ENCODE results near the gene HDDC3.

The HDDC3 gene

DNA sequence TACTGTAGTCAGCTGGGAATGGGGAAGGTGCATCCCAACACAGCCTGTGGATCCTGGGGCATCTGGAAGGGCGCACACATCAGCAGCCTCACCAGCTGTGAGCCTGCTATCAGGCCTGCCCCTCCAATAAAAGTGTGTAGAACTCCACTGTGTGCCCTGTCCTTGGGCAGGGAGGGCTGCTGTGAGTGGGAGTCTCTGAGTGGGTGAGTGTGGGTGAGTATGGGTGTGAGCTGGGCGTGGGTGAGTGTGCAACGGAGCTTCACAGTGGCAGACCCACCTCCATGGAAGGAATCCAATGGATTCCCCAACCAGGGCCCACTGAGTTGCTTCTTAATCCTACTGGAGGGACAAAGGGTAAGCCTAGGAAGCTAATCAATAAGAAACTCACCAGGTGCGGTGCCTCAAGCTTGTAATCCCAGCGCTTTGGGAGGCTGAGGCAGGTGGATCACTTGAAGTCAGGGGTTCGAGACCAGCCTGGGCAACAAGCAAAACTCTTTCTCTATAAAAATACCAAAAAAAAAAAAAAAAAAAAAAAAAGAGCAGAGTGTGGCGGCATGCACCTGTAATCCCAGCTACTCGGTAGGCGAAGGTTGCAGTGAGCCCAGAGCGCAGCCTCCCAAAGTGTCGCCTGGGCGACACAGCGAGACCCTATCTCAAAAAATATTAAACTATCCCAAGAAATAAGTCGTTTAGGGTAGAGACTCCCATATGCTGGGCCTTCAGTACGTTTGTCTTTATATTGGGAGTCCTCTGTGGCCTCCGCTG, 21.8 kb upstream of the HDDC3 start:
- no peak for DNase-seq

DNA sequence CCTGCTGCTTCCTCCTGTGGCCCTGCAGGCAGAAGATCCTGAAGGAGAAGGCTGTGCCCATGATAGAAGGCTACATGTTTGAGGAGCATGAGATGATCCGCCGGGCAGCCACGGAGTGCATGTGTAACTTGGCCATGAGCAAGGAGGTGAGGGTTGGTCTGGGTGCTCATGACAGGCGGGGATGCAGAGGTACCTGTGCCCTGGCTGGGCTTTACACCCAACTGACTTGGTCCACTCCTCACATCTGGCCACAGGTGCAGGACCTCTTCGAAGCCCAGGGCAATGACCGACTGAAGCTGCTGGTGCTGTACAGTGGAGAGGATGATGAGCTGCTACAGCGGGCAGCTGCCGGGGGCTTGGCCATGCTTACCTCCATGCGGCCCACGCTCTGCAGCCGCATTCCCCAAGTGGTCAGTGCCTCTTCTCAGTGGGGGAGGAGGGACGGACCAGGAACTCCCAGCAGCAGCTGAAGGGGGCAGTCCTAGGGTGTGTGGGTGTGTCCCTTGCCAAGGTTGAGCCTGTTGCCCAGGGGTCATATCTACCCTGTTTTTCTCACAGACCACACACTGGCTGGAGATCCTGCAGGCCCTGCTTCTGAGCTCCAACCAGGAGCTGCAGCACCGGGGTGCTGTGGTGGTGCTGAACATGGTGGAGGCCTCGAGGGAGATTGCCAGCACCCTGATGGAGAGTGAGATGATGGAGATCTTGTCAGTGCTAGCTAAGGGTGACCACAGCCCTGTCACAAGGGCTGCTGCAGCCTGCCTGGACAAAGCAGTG, 20.7 kb upstream of the HDDC3 start:
- no peak for DNase-seq

DNA sequence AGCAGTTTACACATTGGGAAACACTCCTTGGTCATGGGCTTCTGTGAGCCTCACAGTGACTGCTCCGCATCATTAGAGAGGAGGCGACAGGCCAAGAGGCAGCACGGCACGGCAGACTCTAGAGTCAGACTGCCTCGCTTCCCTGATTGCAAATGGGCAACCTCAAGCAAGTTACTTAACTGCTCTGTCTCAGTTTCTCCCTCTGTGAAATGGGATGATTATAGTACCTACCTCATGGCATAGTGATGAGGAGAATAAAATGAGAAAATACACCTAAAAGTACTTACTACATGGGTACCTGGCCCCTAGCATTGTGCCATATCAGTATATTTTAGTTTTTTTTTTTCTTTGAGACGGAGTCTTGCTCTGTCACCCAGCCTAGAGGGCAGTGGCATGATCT, 18.3 kb upstream of the HDDC3 start:
- DNase-seq, result no peak

DNA sequence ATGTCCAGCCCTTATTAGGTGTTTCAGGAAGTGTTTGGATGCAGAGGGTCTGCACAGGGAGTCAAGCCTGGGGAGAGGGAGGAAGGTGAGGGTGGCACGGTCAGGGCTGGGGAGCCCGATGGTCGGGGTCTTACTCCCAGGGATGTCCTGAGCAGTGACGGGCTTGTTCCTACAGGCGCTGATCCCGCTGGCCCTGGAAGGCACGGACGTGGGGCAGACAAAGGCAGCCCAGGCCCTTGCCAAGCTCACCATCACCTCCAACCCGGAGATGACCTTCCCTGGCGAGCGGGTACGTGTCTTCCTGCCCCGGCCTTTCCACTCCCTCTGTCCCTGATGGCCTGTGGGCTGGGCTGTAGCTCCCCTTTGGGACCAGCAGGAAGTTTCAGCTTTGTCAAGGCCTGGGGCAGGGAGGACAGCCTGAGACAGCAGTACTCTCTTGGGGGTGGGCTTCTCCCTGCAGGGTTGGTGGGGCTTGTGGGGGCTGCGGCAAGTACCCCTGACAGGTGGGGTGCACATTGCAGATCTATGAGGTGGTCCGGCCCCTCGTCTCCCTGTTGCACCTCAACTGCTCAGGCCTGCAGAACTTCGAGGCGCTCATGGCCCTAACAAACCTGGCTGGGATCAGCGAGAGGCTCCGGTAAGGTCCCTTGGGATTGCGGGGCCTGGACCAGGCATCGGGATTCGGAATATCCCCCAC, 17.8 kb upstream of the HDDC3 start:
- no peak for DNase-seq

DNA sequence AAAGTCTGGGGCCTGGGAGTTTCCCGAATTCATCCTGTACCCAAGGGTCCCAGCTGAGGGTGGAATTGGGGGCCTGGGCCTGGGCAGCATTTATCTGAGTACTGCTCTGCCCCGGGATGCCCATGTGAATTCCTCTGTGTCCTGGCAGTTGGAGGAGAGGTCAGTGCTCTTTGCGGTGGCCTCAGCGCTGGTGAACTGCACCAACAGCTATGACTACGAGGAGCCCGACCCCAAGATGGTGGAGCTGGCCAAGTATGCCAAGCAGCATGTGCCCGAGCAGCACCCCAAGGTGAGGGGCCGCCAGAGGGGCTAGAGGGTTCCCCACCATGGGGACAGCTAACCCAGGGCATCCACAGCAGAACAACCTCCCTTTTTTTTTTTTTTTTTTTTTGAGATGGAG, 16.2 kb upstream of the HDDC3 start:
- DNase-seq, result no peak

DNA sequence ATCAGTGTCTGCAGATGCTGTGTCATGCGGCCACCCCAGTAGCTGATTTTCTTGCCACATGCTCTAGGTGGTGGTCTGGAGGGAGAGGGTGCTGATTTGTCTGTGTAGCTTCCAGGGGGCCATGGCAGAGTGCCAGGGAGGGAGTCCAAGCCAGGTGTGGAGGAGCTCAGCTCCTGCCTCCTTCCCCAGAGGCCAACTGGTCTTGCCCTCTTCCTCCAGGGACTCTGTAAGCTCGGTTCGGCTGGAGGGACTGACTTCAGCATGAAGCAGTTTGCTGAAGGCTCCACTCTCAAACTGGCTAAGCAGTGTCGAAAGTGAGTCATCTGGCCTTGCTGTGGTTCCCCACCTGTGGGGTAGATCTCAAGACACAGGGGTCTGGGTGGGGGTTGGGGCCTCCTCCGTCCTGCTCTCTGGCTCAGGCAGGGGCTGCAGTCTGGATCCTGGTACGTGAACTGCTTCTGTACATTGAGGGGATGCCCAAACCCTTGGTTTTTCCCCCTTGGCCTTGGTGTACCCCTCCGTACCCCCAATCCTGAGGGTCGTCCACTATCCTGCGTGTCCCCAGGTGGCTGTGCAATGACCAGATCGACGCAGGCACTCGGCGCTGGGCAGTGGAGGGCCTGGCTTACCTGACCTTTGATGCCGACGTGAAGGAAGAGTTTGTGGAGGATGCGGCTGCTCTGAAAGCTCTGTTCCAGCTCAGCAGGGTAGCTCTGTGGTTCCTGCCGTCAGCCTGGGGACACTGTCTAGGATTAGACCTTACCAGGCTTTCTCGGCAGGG, 15.4 kb upstream of the HDDC3 start:
- no peak for DNase-seq

DNA sequence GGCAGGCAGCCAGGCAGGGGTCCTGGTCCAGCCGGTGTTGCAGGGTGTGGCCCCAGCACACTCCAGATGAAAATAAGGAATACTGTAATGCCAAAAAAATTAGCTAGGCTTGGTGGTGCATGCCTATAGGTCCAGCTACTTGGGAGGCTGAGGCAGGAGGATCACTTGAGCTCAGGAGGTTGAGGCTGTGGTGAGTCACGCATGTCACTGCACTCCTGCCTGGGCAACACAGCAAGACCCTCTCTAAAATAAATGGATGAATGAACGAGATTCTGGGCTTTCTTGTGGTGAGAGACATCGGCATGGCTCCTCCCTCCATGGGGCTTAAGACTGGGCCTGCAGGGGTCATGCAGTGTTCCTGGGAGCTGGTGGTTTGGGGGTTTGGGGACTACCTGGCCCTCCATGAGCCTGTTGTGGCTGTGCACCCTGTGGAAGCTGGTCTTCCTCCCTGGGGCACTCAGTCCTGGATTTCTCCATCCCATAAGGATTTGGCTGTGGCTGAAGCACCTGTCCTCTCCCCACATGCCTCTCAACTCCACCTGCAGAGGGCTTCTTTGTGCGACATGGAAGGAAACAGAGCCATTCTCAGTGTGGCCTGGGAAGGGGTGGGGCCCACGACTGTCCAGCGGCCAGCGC, 14.7 kb upstream of the HDDC3 start:
- DNase-seq, result no peak

DNA sequence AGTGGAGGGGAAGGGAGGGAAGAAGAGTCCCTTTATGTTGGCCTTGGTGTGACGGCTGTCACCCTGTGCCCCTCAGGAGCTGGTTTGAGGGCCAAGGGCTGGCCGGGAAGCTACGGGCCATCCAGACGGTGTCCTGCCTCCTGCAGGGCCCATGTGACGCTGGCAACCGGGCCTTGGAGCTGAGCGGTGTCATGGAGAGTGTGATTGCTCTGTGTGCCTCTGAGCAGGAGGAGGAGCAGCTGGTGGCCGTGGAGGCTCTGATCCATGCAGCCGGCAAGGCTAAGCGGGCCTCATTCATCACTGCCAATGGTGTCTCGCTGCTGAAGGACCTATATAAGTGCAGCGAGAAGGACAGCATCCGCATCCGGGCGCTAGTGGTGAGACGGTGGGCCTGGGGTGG, 14.2 kb upstream of the HDDC3 start:
- no peak for DNase-seq

DNA sequence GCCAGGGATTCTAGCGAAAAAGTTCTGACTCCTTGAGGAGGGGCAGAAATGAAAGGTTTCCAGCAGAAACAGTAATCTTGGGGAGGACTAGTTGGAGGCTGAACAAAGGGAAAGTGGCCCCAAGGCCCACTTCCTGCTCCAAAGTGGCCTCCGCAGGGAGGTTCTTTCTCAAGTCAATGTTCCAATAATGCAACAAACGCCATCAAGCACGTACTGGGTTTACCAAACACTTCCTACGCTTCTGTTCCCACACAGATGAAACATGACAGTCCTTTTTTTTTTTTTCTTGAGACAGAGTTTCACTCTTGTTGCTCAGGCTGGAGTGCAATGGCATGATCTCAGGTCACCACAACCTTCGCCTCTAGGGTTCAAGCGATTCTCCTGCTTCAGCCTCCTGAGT, 12.7 kb upstream of the HDDC3 start:
- no peak for DNase-seq

DNA sequence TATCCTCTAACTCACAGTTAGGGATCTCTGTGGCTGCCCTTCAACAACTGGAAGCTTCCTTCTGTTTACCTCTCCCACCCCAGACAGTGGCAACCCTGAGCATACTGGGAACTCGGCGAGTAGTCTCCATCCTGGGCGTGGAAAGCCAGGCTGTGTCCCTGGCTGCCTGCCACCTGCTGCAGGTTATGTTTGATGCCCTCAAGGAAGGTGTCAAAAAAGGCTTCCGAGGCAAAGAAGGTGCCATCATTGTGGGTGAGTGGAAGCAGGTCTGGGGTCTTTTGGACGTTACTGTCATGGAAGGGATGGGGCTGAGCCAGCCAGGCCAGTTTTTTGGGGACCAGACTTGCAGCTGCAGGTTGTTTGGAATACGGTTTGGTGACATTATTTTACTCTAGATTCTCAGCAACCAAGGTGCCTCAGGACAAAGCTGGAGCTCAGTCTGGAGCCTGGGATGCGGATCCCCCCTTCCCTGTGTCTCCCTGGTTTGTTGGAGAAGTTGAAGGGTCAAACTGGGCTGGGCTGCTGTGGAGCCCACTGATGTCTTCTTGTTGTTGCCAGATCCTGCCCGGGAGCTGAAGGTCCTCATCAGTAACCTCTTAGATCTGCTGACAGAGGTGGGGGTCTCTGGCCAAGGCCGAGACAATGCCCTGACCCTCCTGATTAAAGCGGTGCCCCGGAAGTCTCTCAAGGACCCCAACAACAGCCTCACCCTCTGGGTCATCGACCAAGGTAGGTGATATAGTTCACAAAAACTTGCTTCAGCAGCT, 10.2 kb upstream of the HDDC3 start:
- no peak for DNase-seq

DNA sequence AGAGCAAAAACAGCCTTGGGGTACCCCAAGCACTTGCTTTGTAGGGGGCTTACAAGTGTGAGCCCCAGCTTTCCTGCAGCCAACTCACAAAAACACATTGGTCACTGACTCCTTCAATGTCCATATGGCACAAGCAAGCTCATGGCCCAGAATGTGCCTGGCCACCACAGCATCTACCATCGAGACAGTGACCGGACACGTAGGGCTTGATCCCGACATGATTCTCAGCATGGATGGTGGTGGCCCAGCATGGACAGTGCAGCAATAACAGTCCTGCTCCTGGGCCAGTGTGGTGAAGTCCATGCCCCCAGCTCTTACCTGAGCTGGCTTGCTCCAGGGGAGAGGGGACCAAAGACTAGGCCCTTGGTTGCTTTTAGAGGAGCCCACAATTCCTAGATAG, 8.7 kb upstream of the HDDC3 start:
- DNase-seq, result no peak

DNA sequence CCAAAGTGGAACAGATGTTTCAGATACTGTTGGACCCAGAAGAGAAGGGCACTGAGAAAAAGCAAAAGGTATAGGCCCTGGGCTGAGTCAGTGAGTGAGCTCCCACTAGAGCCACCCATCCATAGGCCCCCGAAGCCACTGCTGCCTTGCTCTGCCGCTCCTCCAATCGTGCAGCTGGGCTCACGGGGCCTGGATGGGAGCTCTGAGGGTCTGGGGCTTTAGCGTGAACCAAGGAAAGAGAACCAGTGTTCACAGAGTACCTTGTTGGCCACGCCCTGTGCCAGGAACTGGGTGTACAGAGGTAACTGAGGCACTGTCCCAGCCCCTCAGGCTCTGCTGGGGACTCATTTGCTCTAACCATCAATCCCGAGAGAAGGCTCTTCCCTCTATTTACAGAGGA, 7.4 kb upstream of the HDDC3 start:
- no peak for DNase-seq

DNA sequence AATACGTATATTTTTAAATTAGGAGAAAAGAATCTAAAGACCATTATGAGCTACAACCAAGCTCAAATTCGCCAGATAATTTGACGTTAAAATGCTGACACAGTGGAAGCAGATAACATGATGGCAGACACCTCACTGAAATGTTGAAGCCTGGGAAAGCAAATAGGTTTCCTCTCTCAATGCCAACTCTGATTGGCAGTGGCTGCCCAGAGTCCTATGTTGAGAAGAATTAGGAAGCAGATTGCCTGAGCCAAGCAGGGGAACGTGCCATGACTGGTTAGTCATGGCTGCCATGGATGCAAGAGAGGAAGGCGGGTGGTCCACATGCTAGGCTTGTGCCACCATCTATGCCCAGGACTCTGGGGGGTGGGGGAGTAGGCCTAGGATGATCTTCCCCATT, 5.9 kb upstream of the HDDC3 start:
- no peak for DNase-seq

DNA sequence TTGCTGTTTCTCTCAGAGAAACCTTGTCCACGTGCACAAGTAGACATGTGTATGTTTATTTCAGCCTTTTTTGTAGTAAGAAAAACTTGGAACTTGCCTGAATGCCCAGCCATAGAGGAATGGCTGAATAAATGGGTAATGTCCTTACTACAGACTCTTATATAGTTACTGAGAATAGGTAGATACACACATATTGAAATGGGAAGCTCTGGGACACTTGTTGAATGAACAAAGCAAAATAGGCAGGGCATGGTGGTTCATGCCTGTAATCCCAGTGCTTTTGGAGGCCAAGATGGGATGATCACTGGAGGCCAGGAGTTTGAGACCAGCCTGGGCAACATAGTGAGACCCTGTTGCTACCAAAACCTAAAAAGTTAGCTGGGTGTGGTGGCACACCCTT, 4.5 kb upstream of the HDDC3 start:
- DNase-seq, result no peak

DNA sequence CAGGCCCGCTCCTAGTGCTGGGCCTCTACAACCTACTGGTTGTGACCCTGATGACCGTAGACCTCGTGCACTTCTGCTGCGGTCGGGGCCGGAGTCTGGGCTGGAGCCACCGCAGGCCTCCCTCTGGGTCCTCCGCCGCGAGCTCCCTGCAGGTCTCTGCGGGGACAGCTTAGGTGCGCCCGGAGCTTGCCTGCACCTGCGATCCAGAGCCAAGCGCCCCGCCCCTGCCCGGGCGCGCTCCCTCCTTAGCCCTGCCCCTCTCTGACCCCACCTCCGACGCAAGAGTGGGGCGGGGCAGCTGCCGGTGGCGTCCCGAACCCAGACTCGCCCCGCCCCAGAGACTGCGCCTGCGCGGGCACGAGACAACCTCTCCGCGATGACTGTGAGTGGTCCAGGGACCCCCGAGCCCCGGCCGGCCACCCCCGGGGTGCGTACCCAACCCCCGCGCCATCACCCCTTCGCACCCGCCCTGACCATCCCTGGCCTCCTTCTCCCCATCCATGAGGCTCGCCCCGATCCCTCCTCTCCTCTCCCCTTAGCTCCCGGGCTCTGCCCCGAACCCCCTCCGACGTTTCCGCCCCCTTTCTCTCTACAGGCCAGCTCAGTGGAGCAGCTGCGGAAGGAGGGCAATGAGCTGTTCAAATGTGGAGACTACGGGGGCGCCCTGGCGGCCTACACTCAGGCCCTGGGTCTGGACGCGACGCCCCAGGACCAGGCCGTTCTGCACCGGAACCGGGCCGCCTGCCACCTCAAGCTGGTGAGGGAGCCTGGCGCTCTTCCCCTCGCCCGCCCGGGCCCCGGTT, 2.8 kb upstream of the HDDC3 start, which contains the start of gene UNC45A:
Gene UNC45A (plus strand): TSS at position 337 of the 803 bp plus-strand sequence. CDS start 40 bp downstream, at position 377.
- DNase-seq, result peak; percentile 93 to 94

DNA sequence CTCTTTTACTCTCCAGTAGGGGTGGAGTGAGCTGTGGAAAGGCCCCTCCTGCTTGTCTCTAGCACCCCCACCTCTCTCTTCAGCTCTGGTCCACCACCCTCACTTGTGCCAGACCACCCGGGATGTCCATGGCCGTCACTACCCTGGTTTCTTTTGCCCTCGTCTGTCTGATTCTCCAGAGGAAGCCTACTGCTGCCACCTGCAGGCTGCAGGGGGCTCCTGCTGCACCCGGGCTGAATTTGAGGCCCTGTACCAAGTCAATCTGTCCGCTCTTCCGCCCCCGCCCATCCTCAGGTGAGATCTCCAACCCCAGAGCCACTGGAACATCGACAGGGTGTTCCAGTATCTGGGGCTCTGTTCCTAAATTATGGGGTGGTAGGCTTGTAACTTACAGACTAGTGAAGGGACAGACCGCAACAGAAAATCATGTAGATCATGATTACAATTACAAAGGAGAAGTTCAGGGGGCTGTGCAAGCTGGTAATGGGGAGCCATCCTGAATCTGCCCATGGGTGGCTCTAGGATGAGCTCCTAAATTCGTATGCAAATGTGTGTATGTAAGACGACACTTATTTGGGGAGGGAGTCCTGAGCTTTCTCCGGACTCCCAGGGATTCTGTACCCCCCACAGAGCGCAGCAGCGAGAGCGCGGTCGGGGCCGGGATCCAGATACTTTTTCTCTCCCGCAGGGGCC, 2.1 kb upstream of the HDDC3 start:
- peak; percentile 92 for DNase-seq

DNA sequence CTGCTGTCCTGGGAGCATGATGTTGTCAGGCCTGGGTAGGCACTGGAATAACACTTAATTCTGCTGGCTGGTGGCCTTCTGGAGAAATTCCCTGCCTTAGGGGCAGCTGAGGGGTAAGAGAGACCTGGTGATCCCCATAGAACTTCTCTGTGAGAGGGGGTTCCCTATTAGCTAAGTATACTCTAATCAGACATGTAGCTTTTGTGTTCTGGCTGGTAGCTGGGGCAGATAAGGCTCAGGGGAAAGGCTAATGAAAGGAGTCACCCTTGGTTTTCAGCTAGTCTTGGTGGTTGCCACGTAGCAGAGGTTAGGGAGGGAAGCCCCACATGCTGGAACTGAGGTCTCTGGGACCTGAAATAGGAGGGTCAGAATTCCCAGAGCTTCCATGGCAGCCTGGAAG, 952 bp upstream of the HDDC3 start:
- no peak for DNase-seq

DNA sequence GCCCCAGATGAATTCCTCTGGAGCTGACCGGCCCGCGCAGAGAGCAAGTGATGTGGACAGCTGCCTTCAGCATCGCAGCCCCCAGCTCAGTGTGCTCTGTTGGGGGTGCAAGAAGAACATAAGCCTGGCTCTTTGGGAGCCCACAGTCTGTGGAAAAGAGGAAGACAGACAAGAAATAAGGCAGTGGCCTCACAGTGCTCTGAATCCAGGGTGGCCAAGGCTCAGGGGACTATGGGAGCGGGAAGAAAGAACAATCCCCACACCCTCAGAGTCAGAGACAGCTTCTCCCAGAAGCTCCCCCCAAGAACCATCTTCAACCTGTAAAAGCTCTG, 277 bp upstream of the HDDC3 start:
- DNase-seq, result no peak

DNA sequence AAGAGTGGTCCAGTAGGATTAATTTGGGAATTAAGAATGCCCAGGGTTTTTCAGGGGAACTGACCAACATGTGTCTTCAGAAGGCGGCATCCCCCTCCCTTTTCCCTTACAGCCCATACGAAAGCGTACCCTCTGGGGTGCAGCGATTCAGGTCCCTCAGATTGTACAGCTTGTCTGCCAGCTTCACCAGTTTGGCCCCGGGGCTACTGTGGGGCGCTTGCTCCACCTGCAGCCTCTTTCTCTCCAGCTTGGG, 848 bp downstream of the HDDC3 start:
- no peak for DNase-seq

DNA sequence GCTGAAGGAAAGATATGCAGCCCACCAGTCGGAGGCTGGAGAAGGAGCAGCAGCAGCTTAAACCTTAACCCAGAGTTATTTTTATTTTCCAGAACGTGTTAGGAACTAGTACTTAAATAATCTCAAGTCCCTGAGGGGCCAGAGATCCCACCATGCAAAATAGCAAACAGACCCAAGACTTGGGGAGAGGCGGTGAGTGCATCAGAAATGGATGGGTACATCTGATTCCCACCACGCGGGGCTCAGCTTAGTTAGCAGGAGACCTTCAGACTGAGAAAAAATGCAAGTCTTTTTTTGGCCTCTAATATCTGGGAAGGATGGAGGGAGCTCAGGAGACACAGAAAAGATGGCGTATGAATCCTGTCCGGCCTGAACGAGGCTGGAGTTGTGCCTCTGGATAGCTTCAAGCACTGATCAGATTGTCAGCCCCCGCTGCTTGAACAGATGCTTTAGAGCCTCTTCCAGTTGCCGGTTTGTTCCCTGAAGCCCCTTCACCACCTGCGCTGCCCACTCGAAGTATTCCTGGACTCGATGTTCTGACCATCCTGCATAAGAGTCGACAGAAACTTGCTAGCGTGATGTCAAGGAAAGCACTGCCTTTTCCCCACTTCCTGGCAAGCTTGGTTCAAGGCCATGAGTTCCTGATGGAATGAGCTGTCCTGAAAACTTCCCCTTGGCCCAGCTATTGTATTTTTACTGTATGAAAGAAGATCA, 1.3 kb downstream of the HDDC3 start:
- no peak for DNase-seq
